HEK293 (cell line): ENCODE results near the gene ZNF593OS.

Experiments
- CTCF ChIA-PET: fragments of 350-600 bp; formaldehyde crosslinking; extraction: SDS; loops from one replicate; lab custom pipeline; 2021; ENCODE audit warnings: antibody characterized with exemption; lab: Yijun Ruan, JAX
- POLR2A ChIA-PET: fragments of 300-600 bp; formaldehyde crosslinking; extraction: SDS; loops from one replicate; lab custom pipeline; 2020; ENCODE audit warnings: antibody characterized with exemption, inconsistent platforms; lab: Yijun Ruan, JAX
- H3K27ac ChIP-seq: fragments of 200-500 bp; sonication (Bioruptor generic); 2 replicates; pipeline ENCODE4 v1.5.1; 2014; ENCODE audit warnings: low read depth, low read length, control low read depth, inconsistent platforms; ENCODE audit errors: extremely low read depth
- H3K36me3 ChIP-seq, 2 experiments: fragments of 200-500 bp in 1 of 2; sonication (Bioruptor generic) in 1 of 2; 1 replicate in 1 of 2; 2 replicates in 1 of 2; pipeline ENCODE4 v1.5.1; 2014 to 2017; ENCODE audit warnings: inconsistent platforms in 2 of 2, low read length in 2 of 2; ENCODE audit not compliant: control insufficient read depth in 2 of 2, insufficient read depth in 1 of 2
- H3K4me1 ChIP-seq: fragments of 200-500 bp; sonication (Bioruptor generic); 2 replicates; pipeline ENCODE4 v1.5.1; 2014; ENCODE audit warnings: mild to moderate bottlenecking, low read length, inconsistent platforms; ENCODE audit not compliant: control insufficient read depth, insufficient read depth
- H3K4me3 ChIP-seq: 2 replicates; pipeline ENCODE4 v1.5.1; 2011; ENCODE audit warnings: low read depth, mild to moderate bottlenecking, control low read depth, low read length, moderate library complexity
- H3K9me3 ChIP-seq: fragments of 200-500 bp; sonication (Bioruptor generic); 2 replicates; pipeline ENCODE4 v1.5.1; 2014; ENCODE audit warnings: low read depth, low read length, inconsistent platforms; ENCODE audit not compliant: control insufficient read depth, insufficient read depth
- BCL11B ChIP-seq: fragments of 450-650 bp; formaldehyde crosslinking; IDR thresholded peaks from 2 replicates; pipeline ENCODE4 v1.5.1; 2016; ENCODE audit warnings: low read depth, missing biosample characterization, missing genetic modification characterization
- HOXC10 ChIP-seq: sonication (generic); formaldehyde crosslinking; IDR thresholded peaks from 2 replicates; pipeline ENCODE4 v1.8.1; 2023; ENCODE audit warnings: mild to moderate bottlenecking, missing genetic modification reagents
- KLF1 ChIP-seq: fragments of 450-650 bp; formaldehyde crosslinking; IDR thresholded peaks from 2 replicates; pipeline ENCODE4 v1.5.1; 2016; ENCODE audit warnings: missing biosample characterization, missing genetic modification characterization
- KLF16 ChIP-seq: fragments of 450-650 bp; formaldehyde crosslinking; IDR thresholded peaks from 2 replicates; pipeline ENCODE4 v1.5.1; 2017; ENCODE audit warnings: missing biosample characterization, missing genetic modification characterization
- KLF9 ChIP-seq: fragments of 450-650 bp; formaldehyde crosslinking; IDR thresholded peaks from 2 replicates; pipeline ENCODE4 v1.5.1; 2016; ENCODE audit warnings: missing biosample characterization, missing genetic modification characterization, low read depth
- MZF1 ChIP-seq: fragments of 450-650 bp; formaldehyde crosslinking; IDR thresholded peaks from 2 replicates; pipeline ENCODE4 v1.5.1; 2017; ENCODE audit warnings: missing biosample characterization, missing genetic modification characterization, borderline replicate concordance
- PRDM1 ChIP-seq: fragments of 450-650 bp; formaldehyde crosslinking; IDR thresholded peaks from 2 replicates; pipeline ENCODE4; 2016; ENCODE audit warnings: missing biosample characterization, missing genetic modification characterization
- SP2 ChIP-seq: fragments of 450-650 bp; formaldehyde crosslinking; IDR thresholded peaks from 2 replicates; pipeline ENCODE4 v1.5.1; 2016; ENCODE audit warnings: missing biosample characterization, missing genetic modification characterization
- YY1 ChIP-seq: fragments of 450-650 bp; formaldehyde crosslinking; IDR thresholded peaks from 2 replicates; pipeline ENCODE4 v1.5.1; 2018; ENCODE audit warnings: missing biosample characterization, missing genetic modification characterization
- ZBTB20 ChIP-seq: fragments of 450-650 bp; formaldehyde crosslinking; IDR thresholded peaks from 2 replicates; pipeline ENCODE4 v1.5.1; 2016; ENCODE audit warnings: missing biosample characterization, missing genetic modification characterization
- ZBTB7A ChIP-seq: fragments of 450-650 bp; formaldehyde crosslinking; IDR thresholded peaks from 2 replicates; pipeline ENCODE4 v1.5.1; 2016; ENCODE audit warnings: low read depth, missing biosample characterization, missing genetic modification characterization
- ZNF114 ChIP-seq: fragments of 450-650 bp; formaldehyde crosslinking; IDR thresholded peaks from 2 replicates; pipeline ENCODE4 v1.5.0; 2017; ENCODE audit warnings: missing biosample characterization, missing genetic modification characterization
- ZNF140 ChIP-seq: fragments of 450-650 bp; formaldehyde crosslinking; IDR thresholded peaks from 2 replicates; pipeline ENCODE4 v1.5.1; 2016; ENCODE audit warnings: missing biosample characterization, missing genetic modification characterization
- ZNF175 ChIP-seq: fragments of 450-650 bp; formaldehyde crosslinking; IDR thresholded peaks from 2 replicates; pipeline ENCODE4 v1.5.1; 2016; ENCODE audit warnings: missing biosample characterization, missing genetic modification characterization
- ZNF335 ChIP-seq: fragments of 450-650 bp; formaldehyde crosslinking; conservative IDR thresholded peaks from 2 replicates; pipeline ENCODE4 v1.5.1; 2016; ENCODE audit warnings: missing biosample characterization, missing genetic modification characterization
- ZNF341 ChIP-seq: fragments of 450-650 bp; formaldehyde crosslinking; IDR thresholded peaks from 2 replicates; pipeline ENCODE4; 2016; ENCODE audit warnings: low read depth, missing biosample characterization, missing genetic modification characterization
- ZNF354C ChIP-seq: fragments of 450-650 bp; formaldehyde crosslinking; IDR thresholded peaks from 2 replicates; pipeline ENCODE4 v1.5.1; 2016; ENCODE audit warnings: missing biosample characterization, missing genetic modification characterization, low read depth, borderline replicate concordance
- ZNF654 ChIP-seq: fragments of 450-650 bp; formaldehyde crosslinking; IDR thresholded peaks from 2 replicates; pipeline ENCODE4 v1.5.1; 2016; ENCODE audit warnings: low read depth, missing biosample characterization, missing genetic modification characterization
- TF ChIP-seq, protein P1 (sequence below): fragments of 450-650 bp; formaldehyde crosslinking; IDR thresholded peaks from 2 replicates; pipeline ENCODE4 v1.5.1; 2016; ENCODE audit warnings: missing biosample characterization, missing genetic modification characterization
- TF ChIP-seq, protein P2 (sequence below): fragments of 450-650 bp; formaldehyde crosslinking; IDR thresholded peaks from 2 replicates; pipeline ENCODE4 v1.5.1; 2016; ENCODE audit warnings: missing biosample characterization, missing genetic modification characterization

Gene ZNF593OS

DNA sequence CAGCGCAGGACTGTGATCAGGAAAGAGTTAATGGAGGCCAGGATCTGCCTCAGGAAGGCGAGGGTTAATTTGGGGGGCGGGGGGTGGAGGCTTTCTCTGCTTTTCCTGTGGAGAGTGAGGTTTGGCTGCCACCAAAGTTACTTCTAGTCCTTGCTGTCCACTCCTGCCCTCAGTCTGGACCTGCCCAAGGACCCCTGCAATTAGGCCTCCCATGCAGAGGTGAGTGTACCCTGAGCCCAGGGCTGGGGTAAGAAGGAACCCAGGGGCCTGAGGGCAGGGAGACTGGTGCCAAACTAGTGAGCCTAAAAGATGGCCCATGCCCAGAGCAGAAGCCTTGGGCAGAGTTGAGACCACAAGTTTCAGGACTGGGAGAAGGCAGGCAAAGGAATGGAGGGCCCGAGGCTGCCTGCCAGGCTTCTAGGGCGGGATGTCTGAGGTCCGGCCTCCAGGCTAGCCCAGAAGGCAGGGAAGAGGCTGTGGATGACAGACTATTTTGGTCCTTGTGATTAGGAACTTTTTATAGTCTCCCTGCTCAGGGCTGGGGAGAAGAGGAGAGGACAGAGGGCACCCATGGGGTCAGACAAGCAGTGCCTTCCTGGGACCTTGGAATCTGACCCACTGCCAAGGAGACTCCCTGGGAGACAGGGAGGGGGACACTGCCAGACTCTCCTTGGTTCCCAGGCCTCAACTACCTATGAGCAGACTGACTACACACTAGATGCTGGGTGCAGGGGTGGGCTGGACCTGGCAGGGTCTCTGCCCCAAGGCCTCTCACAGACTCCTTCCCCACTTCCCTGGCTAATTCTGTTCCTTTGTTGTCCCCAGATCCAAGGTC lies 12.5 kb downstream of the ZNF593OS start, which contains the start of gene FAM110D:
FAM110D (plus strand) TSS at position 172 of the 835 bp plus-strand sequence. CDS start 2,213 bp downstream, outside the sequence.
- ChIA-PET POLR2A (interaction anchor here (0.7 to 1.2 kb wide), 2 partner anchors 10 to 1104 kb away, joined by 3 to 4 read pairs; partner anchors contain the start of genes C1orf232 and ZNF593), CTCF (interaction anchor here (2.1 kb wide), 1 partner anchor 14 kb away, joined by 13 read pairs; no protein-coding TSS in a partner anchor)
- H3K27ac ChIP-seq = no peak within 1 kb of the TSS
- TF ChIP-seq ZNF335 (tag by site-specific recombination) = peak; percentile 52; the same call in 1 of the 2 replicates
- no peak for TF ChIP-seq ZBTB7A (tag by site-specific recombination)
- no peaks in the 10 kb centered on the region for H3K9me3 ChIP-seq
- H3K4me1 ChIP-seq = no peaks in the 10 kb centered on the region; the same call in 1 of the 2 replicates
- H3K4me3 ChIP-seq = no peak within 1 kb of the TSS
- no peaks in the 10 kb centered on the region for H3K36me3 ChIP-seq

DNA sequence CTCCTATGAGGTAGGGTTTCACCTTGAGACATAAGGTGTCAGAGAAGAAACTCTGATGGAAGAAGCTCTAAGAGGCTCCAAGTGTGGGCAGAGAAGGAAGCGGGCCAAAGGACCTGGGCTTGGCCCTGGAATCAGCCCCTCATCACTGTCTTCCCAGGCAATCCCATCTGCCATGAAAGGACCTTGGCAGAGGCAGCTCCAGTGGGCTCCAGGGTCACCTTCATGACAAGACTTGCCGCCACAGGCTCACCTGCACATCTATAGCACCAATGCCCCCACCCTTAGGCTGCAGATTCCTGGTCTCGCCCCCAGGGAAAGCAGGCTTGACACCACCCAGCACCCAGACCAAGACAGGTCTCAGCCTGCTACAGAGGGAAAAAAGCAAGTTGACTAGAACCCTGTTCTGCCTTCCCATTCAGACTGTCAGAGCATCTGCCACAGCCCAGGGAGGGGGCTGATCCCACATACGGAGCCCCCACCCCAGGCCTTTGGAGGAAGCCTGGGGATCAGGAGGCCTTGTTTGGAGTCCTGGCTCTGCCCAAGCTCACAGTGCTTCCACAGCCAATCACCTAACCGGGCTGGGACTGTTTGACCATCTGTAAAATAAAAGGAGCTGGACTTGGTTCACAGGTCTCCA lies 13.2 kb downstream of the ZNF593OS start:
- POLR2A ChIA-PET = no interaction called here
- CTCF ChIA-PET = interaction anchor here (0.8 to 2.1 kb wide), 2 partner anchors 14 to 122 kb away, joined by 3 to 13 read pairs; no protein-coding TSS in a partner anchor
- H3K4me3 ChIP-seq = no peak overlapping the region
- no peak for TF ChIP-seq HOXC10 (CRISPR knock-in tag)
- TF ChIP-seq, protein P1, sequence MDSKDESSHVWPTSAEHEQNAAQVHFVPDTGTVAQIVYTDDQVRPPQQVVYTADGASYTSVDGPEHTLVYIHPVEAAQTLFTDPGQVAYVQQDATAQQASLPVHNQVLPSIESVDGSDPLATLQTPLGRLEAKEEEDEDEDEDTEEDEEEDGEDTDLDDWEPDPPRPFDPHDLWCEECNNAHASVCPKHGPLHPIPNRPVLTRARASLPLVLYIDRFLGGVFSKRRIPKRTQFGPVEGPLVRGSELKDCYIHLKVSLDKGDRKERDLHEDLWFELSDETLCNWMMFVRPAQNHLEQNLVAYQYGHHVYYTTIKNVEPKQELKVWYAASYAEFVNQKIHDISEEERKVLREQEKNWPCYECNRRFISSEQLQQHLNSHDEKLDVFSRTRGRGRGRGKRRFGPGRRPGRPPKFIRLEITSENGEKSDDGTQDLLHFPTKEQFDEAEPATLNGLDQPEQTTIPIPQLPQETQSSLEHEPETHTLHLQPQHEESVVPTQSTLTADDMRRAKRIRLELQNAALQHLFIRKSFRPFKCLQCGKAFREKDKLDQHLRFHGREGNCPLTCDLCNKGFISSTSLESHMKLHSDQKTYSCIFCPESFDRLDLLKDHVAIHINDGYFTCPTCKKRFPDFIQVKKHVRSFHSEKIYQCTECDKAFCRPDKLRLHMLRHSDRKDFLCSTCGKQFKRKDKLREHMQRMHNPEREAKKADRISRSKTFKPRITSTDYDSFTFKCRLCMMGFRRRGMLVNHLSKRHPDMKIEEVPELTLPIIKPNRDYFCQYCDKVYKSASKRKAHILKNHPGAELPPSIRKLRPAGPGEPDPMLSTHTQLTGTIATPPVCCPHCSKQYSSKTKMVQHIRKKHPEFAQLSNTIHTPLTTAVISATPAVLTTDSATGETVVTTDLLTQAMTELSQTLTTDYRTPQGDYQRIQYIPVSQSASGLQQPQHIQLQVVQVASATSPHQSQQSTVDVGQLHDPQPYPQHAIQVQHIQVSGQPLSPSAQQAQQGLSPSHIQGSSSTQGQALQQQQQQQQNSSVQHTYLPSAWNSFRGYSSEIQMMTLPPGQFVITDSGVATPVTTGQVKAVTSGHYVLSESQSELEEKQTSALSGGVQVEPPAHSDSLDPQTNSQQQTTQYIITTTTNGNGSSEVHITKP (tag by site-specific recombination) = no peak
- peak; percentile 40; the same call in 1 of the 2 replicates for TF ChIP-seq ZBTB20
- TF ChIP-seq, all 188 proteins: peak for 1
- H3K27ac ChIP-seq = no peak overlapping the region
- H3K36me3 ChIP-seq = no peaks in the 10 kb centered on the region
- H3K4me1 ChIP-seq = no peaks in the 10 kb centered on the region; the same call in 1 of the 2 replicates
- H3K9me3 ChIP-seq = no peaks in the 10 kb centered on the region

DNA sequence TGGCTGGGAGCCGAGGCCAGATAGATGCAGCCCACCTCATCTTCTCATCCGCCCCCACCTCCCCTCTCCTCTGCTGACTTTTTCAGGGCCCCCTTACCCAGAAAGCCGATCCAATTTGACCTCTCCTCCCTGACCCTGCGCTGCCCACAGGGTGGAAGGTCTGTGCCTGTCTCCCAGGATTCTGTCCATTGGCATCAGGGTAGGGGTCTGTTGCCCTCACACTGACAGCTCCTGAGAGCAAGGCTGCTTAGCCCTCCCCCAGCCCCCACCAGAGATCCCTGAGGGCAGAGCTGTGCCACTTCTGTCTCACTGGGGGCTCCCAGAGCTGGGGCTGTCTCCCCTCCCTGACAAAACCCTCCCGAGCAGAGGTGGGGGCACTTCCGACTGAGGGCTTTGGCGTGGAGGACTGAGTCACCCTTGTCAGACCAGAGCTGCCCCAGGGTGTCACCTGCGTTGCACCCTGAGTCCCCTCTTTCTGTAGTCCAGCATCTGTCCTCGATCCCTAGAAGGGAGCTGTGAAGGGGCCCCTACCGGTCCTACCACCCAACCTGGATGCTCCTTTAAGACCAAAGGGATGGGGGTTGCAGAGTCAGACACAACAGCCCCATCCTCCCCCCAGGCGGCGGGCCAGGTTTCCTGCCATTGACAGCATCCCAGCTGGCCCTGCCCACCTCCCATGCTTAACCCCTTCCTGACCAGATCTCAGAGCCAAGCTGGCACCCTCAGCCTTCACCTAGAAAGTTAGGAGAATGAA lies 15.2 kb downstream of the ZNF593OS start:
- Histone ChIP-seq H3K36me3 (no peaks in the 10 kb centered on the region), H3K9me3 (no peaks in the 10 kb centered on the region), H3K27ac (no peak overlapping the region), H3K4me3 (no peak overlapping the region), H3K4me1 (no peaks in the 10 kb centered on the region; the same call in 1 of the 2 replicates)
- CTCF ChIA-PET = interaction anchor here (0.6 to 2.7 kb wide), 9 partner anchors 9 to 218 kb away, joined by 3 to 18 read pairs (median 3); partner anchors contain the start of gene ZNF593
- POLR2A ChIA-PET = interaction anchor here (0.7 to 1.2 kb wide), 2 partner anchors 53 to 75 kb away, joined by 3 to 4 read pairs; no protein-coding TSS in a partner anchor
- TF ChIP-seq ZNF341 = peak; percentile 76
- TF ChIP-seq MZF1 (tag by site-specific recombination) = no peak
- no peak for TF ChIP-seq YY1 (tag by site-specific recombination)
- TF ChIP-seq ZNF175 = no peak
- TF ChIP-seq KLF9 = no peak
- TF ChIP-seq ZNF354C = no peak
- TF ChIP-seq BCL11B = no peak
- TF ChIP-seq ZNF114 (tag by site-specific recombination) = no peak
- no peak for TF ChIP-seq PRDM1
- TF ChIP-seq, protein P2, sequence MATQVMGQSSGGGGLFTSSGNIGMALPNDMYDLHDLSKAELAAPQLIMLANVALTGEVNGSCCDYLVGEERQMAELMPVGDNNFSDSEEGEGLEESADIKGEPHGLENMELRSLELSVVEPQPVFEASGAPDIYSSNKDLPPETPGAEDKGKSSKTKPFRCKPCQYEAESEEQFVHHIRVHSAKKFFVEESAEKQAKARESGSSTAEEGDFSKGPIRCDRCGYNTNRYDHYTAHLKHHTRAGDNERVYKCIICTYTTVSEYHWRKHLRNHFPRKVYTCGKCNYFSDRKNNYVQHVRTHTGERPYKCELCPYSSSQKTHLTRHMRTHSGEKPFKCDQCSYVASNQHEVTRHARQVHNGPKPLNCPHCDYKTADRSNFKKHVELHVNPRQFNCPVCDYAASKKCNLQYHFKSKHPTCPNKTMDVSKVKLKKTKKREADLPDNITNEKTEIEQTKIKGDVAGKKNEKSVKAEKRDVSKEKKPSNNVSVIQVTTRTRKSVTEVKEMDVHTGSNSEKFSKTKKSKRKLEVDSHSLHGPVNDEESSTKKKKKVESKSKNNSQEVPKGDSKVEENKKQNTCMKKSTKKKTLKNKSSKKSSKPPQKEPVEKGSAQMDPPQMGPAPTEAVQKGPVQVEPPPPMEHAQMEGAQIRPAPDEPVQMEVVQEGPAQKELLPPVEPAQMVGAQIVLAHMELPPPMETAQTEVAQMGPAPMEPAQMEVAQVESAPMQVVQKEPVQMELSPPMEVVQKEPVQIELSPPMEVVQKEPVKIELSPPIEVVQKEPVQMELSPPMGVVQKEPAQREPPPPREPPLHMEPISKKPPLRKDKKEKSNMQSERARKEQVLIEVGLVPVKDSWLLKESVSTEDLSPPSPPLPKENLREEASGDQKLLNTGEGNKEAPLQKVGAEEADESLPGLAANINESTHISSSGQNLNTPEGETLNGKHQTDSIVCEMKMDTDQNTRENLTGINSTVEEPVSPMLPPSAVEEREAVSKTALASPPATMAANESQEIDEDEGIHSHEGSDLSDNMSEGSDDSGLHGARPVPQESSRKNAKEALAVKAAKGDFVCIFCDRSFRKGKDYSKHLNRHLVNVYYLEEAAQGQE = no peak
- no peak for TF ChIP-seq SP2 (tag by site-specific recombination)
- TF ChIP-seq KLF16 (tag by site-specific recombination) = 0 out of 2 replicates have a peak, but pooled peaks have one; percentile 24
- TF ChIP-seq ZNF140 = no peak
- no peak for TF ChIP-seq KLF1 (tag by site-specific recombination)
- TF ChIP-seq ZNF654 (tag by site-specific recombination) = no peak
